Femur (tissue), 1 donor: ENCODE results near the gene IL36RN.

Experiments used
- DNase-seq: peaks from one replicate; pipeline ENCODE4 v3.0.0-alpha.2; 2017

IL36RN gene

DNA sequence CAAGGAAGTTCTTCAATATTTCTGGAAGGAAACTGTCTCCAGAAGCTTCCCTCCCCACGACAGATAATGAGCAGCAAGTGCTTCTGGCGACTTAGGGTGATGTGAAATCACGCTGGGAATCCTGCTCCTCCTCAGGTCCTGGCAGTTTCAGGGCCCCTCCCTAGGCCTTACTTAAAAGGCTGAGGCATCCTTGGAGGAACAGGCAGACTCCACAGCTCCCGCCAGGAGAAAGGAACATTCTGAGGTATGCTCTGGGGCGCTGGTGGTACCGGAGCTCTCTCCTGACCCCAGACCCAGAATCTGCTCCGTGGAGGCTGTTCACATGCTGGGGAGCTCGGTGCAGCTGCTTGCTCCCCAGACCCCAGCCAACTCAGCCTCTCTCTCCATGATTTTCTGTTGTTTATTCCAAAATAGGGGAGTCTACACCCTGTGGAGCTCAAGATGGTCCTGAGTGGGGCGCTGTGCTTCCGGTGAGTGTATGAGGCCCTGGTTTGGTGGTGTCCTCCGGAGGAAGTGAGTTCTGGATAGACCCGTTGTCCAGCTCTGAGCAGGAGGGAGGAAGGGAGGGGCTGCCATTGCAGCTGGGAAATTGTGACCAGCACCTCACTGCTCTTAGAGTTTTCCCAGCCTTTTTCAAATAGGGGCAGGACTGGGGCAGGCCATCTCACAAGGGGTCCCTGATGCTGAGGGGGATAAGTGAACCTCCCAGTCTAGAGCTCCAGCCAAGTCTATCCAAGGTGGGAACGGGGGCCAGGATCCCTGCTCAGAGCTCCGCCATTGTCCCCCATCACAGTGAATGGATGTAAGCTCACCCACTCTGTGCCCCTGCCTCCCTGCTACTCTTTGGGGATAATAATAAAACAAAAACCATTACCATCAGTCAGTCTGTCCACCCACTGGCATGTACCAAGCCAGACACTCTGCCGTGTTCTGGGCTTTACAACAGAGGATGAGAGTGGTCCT is at the start of gene IL36RN:
Gene IL36RN (plus strand): TSS at position 201 of the 963 bp plus-strand sequence. CDS start 241 bp downstream, at position 442.
- no peak for DNase-seq

- DNase-seq = no peak
These were observed 49.4 kb upstream of the IL36RN start for GRCh38 chr2:113009622-113010021.

- no peak for DNase-seq
These were observed 48.9 kb upstream of the IL36RN start for GRCh38 chr2:113010088-113010487.

DNA sequence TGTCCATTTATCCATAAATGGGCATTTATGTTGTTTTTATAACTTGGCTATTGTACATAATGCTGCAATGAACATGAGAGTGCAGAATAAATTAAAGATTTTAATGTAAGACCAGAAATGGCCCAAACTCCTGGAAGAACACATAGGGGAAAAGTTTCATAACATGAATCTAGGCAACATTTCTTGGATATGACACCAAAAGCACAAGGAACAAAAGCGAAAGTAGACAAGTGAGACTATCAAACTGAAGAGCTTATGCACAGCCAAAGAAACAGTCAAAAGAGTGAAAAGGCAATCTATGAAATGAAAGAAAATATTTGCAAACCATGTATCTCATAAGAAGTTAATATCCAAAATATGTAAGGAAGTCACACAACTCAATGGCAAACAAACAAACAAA is 47.9 kb upstream of the IL36RN start:
- no peak for DNase-seq

GRCh38 chr2:113012436-113013335 is 46.3 kb upstream of the IL36RN start:
- DNase-seq = no peak

GRCh38 chr2:113013336-113013661 is 45.7 kb upstream of the IL36RN start:
- no peak for DNase-seq

DNA sequence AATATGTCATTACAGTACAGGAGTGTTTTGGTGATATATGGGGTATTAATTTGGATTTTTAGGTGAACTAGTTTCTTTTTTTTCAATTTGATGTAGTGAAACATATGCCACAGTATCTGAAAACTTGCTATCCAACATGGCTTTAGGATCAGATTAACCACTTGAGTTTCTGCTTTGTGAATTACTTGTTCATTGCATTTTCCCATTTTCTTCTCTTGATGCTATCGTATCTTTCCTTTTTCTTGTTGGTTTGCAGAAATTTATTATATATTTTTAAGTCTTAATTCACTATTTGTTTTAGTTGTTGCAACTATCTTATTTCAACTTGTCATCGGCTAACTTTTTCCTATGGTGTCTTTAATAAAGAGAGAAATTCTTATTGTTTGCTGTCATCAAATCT is 44.9 kb upstream of the IL36RN start:
- DNase-seq = no peak

GRCh38 chr2:113015042-113015441 is 44.0 kb upstream of the IL36RN start:
- DNase-seq = no peak

GRCh38 chr2:113015655-113016054 is 43.3 kb upstream of the IL36RN start:
- no peak for DNase-seq

DNA sequence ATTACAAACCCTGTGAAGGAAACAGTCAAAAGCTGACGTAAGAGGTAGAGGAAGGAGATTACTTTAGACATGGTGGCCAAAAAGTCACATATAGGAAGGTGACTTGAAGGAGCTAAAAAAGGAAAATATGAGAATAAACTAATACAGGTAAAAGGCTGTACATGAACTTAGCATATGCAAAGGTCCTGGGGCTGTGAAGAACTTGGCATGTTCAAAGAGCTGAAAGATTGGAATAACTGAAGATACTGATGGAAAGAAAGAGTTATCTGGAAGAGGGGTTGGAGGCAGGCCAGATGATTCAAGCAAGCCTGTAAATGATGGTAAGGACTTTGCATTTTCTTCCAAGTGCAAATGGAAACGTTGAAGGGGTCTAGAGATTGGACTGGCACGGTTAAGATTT is 40.5 kb upstream of the IL36RN start:
- no peak for DNase-seq

- no peak for DNase-seq
These were observed 37.7 kb upstream of the IL36RN start for GRCh38 chr2:113021312-113021711.

GRCh38 chr2:113024764-113025163 is 34.2 kb upstream of the IL36RN start:
- DNase-seq = no peak

- DNase-seq = no peak
These were observed 33.3 kb upstream of the IL36RN start for GRCh38 chr2:113025737-113026136.

- DNase-seq = no peak
These were observed 31.3 kb upstream of the IL36RN start for GRCh38 chr2:113027691-113028090.

DNA sequence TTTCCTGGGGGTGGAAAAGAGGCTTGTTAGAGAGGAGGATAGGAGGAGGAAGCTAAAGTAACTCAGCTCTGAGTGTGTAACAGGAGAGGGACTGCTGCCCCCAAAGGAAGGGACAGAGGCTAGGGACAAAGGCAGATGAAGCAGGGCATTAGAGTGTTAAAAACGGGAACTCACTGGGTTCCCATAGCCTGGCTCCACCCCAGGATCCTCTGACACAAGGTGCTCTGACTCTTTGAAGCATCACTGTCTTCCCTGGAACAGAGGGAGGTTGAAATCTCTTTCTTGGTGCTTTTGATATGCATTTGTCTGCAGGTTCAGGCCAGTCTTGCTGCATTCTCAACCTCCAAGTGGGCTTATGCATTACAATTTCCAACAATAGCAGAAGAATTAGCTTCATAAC is 30.9 kb upstream of the IL36RN start:
- no peak for DNase-seq

- no peak for DNase-seq
These were observed 26.3 kb upstream of the IL36RN start for GRCh38 chr2:113032737-113033136.

- no peak for DNase-seq
These were observed 25.0 kb upstream of the IL36RN start for GRCh38 chr2:113034016-113034415.

DNA sequence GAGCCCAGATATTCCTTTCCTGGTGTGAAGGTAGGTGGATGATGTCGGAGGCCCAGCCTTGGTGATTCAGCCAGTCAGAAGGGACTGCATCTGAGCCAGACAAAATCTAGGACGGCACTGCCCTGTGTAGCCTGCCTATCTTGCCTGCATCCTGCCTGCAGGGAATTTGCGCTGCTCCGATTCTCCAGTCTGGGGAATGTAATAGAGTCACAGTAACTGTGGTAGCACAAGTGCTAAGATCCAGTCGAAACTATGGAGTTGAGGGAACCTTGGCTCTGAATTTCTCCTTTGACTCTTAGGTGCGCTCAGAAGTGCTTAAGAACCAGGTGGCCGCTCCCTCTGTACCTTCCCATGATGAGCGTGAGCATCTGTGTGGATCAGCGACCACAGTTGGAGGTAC is 22.2 kb upstream of the IL36RN start:
- DNase-seq = no peak

GRCh38 chr2:113038291-113038690 is 20.7 kb upstream of the IL36RN start:
- DNase-seq = no peak

- DNase-seq = no peak
These were observed 19.8 kb upstream of the IL36RN start for GRCh38 chr2:113039158-113039557.

DNA sequence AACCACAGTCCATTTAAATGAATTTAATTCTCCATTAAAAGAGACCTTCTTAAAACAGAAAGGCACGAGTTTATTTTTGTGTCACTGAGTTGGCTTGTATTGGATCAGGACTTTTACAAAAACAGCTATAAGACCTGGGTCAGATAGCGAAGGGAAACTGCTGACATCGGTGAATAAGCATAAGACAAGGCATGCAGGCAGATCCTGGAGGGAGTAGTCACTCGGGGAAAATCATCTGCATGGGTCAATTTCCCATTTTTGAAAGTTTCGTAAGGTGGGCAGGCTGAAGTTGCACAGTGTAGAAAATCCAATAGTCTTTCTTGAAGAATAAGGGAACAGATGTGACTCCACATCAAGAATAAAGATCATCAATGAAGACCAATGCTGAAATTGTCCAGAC is 19.3 kb upstream of the IL36RN start:
- no peak for DNase-seq

DNA sequence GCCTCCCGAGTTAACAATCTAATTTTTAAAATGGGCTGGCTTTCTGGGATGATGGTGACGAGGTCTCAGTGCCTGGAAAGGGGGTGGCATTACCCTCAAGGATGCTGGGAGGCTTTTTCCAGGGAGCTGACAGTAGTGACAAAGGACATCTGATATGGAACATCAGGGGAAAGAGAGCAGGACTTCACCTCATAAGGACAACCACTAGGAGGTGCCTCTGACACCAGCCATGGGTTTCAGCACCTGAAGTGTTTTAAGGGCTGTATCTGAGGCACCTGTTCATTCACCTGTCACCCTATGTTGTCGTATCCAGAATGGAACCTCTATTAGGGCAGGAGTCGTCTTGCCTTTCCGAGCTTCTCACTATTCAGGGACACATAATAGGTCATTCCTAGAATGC is 17.1 kb upstream of the IL36RN start:
- no peak for DNase-seq

DNA sequence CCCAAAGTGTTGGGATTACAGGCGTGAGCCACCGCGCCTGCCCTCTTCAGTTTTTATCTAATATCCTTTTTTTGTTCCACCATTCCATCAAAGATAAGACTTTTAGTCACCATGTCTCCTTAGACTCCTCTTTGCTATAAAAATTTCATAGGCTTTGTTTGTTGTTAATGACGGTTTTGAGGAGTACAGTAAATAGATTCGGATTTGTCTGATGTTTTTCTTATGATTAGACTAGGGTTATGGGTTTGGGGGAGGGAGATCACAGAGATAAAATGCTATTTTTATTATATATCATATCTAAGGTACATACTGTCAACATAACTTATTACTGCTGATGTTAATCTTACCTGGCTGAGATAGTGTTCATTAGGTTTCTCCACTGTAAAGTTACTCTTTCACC is 12.5 kb upstream of the IL36RN start:
- no peak for DNase-seq
